ENCODE results near the gene TMEM126B.

The TMEM126B gene

GRCh38 chr11:85634747-85635146 lies 6.4 kb downstream of the TMEM126B start:
- Histone ChIP-seq H3K4me3 (replicated peaks; ENCODE audit: low read depth, low read length) (no peak overlapping the region), H3K36me3 (ENCODE audit: control insufficient read depth, insufficient read depth, low read length) (peaks cover 4% of the 10 kb centered on the region), H3K27me3 (replicated peaks; ENCODE audit: control insufficient read depth, insufficient read depth, low read length) (no peaks in the 10 kb centered on the region)
- no peak for TF ChIP-seq CTCF (IDR thresholded peaks at IDR 0.05; ENCODE audit: insufficient read depth, low read length, poor library complexity, severe bottlenecking)
- DNase-seq (ENCODE audit: extremely low read depth, insufficient read length) = no peak

GRCh38 chr11:85643191-85643614 lies 14.8 kb downstream of the TMEM126B start:
- TF ChIP-seq CTCF (IDR thresholded peaks at IDR 0.05; ENCODE audit: insufficient read depth, low read length, poor library complexity, severe bottlenecking) = no peak
- DNase-seq (ENCODE audit: extremely low read depth, insufficient read length) = no peak
- no peak overlapping the region for H3K4me3 ChIP-seq (replicated peaks; ENCODE audit: low read depth, low read length)

GRCh38 chr11:85647078-85647477 lies 18.7 kb downstream of the TMEM126B start:
- no peak for TF ChIP-seq CTCF (IDR thresholded peaks at IDR 0.05; ENCODE audit: insufficient read depth, low read length, poor library complexity, severe bottlenecking)
- peaks cover 3% of the 10 kb centered on the region; the same call in 1 of the 2 replicates for H3K36me3 ChIP-seq (ENCODE audit: control insufficient read depth, insufficient read depth, low read length)
- DNase-seq (ENCODE audit: extremely low read depth, insufficient read length) = no peak
- peak overlapping the region; percentile 90 for H3K4me3 ChIP-seq (replicated peaks; ENCODE audit: low read depth, low read length)
- no peaks in the 10 kb centered on the region for H3K27me3 ChIP-seq (replicated peaks; ENCODE audit: control insufficient read depth, insufficient read depth, low read length)

More at GRCh38 chr11:85643191-85643614, 14.8 kb downstream of the TMEM126B start:
- Histone ChIP-seq H3K36me3 (ENCODE audit: control insufficient read depth, insufficient read depth, low read length) (no peaks in the 10 kb centered on the region), H3K27me3 (replicated peaks; ENCODE audit: control insufficient read depth, insufficient read depth, low read length) (no peaks in the 10 kb centered on the region)

- Histone ChIP-seq H3K4me3 (replicated peaks; ENCODE audit: low read depth, low read length) (peak within 1 kb of the TSS; percentile 90), H3K27me3 (replicated peaks; ENCODE audit: control insufficient read depth, insufficient read depth, low read length) (no peaks in the 10 kb centered on the region), H3K36me3 (ENCODE audit: control insufficient read depth, insufficient read depth, low read length) (peaks cover 3% of the 10 kb centered on the region; the same call in 1 of the 2 replicates)
- DNase-seq (ENCODE audit: extremely low read depth, insufficient read length) = peak; percentile 91
- no peak for TF ChIP-seq CTCF (IDR thresholded peaks at IDR 0.05; ENCODE audit: insufficient read depth, low read length, poor library complexity, severe bottlenecking)
Observed at GRCh38 chr11:85647604-85648299, 19.4 kb downstream of the TMEM126B start, which contains the start of gene TMEM126A. Gene TMEM126A (plus strand): TSS chr11:85647967. CDS start chr11:85650256, 2,289 bp downstream.

- Histone ChIP-seq H3K36me3 (ENCODE audit: control insufficient read depth, insufficient read depth, low read length) (peaks cover 3% of the 10 kb centered on the region), H3K27me3 (replicated peaks; ENCODE audit: control insufficient read depth, insufficient read depth, low read length) (no peaks in the 10 kb centered on the region), H3K4me3 (replicated peaks; ENCODE audit: low read depth, low read length) (no peak overlapping the region)
- no peak for DNase-seq (ENCODE audit: extremely low read depth, insufficient read length)
- no peak for TF ChIP-seq CTCF (IDR thresholded peaks at IDR 0.05; ENCODE audit: insufficient read depth, low read length, poor library complexity, severe bottlenecking)
Observed at GRCh38 chr11:85651118-85651517, 22.7 kb downstream of the TMEM126B start.

All from GM06990 (cell line).